ENCODE measurements around the gene MRS2.
A peak's percentile ranks its signal among the peaks of the same experiment; 100 is the strongest.
"Not testable (repeated sequence)": the region's sequence is repeated elsewhere in the genome, so short reads cannot be mapped to it uniquely, and the experiment has no call there.

Gene MRS2

GRCh38 chr6:24402697-24403500 lies at the start of gene MRS2:
Gene MRS2 (plus strand): TSS chr6:24402936. CDS start chr6:24403047, 111 bp downstream.
- DNase-seq, result peak; percentile 59 to 76 (median 64)

GRCh38 chr6:24353861-24354260 lies 48.9 kb upstream of the MRS2 start:
- no peak for DNase-seq

DNA sequence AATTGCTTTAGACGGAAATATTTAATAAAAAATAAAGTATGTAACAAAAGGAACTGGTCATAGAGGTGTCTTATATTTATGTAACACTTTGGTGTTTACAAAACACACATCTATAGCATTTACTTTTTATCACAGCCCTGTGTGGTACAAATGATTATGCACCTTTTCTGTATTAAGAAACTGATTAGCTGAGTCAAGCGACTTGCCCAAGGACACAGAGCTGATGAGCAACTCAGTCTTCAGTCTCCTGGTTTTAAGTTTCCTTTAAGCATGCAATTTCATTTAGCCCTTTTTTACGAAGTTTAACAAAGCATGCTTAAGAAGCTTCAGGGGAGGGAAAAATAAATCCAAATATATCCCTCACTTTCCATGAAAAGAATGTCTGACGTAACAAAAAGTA lies 47.3 kb upstream of the MRS2 start:
- DNase-seq, result no peak

DNA sequence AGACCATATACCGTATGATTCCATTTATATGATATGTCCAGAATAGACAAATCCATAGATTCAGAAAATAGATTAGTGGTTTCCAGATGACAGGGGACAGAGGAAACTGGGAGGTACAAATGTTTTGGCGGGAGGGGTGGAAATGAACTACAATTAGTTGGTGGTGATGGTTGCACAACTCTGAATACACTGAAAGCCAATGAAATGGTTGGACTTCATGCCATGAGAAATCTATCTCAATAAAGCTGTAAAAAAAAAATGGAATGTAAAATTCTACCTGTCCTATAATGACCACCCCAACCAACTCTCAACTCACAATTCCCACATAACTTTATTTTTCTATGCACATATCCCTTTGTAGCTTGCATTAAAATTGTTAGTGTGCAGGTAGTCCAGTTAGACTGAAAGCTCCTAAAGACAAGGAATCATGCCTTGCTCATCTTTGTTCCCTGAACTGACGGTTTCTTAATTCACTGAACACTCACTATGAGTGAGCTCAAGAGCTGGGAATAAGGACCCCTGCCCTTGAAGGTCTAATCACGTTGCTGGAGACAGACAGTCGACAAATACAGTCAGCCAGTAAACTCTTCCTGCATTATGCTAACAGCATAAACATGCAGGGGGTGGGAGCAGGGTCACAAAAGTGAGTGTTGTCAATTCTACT lies 46.3 kb upstream of the MRS2 start:
- DNase-seq, result no peak

- peak; percentile 24 to 51 (median 39) for DNase-seq
Observed at GRCh38 chr6:24357336-24358218, 45.2 kb upstream of the MRS2 start, which contains the start of gene DCDC2. Gene DCDC2 (minus strand): TSS chr6:24358059. CDS start chr6:24357750, 309 bp downstream.

DNA sequence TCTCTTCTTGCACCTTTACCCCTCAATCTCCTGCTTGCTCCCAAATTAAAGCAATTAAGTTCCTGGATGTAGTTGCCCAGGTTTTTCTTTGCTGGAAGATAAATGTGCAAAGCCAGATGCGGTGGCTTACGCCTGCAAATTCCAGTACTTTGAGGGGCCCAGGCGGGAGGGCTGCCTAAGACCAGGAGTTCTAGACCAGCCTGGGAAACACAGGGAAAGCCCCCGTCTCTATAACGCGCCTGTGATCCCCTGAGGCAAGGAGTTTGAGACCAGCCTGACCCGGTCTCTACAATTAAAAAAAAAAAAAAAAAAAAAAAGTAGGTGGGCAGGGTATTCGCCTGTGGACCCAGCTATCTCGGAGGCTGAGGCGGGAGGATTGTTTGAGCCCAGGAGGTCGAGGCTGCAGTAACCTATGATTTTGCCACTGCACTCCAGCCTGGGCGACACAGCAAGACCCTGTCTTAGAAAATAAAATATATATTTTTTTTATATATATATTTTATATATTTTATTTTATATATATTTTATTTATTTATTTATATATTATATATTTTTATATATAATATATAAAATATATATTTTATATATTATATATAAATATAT lies 44.4 kb upstream of the MRS2 start:
- peak in 1 of 6 experiments; percentile 35 for DNase-seq

GRCh38 chr6:24359640-24360454 lies 42.9 kb upstream of the MRS2 start:
- peak; percentile 69 to 82 (median 76) for DNase-seq

GRCh38 chr6:24362363-24362762 lies 40.4 kb upstream of the MRS2 start:
- not testable (repeated sequence) for DNase-seq

DNA sequence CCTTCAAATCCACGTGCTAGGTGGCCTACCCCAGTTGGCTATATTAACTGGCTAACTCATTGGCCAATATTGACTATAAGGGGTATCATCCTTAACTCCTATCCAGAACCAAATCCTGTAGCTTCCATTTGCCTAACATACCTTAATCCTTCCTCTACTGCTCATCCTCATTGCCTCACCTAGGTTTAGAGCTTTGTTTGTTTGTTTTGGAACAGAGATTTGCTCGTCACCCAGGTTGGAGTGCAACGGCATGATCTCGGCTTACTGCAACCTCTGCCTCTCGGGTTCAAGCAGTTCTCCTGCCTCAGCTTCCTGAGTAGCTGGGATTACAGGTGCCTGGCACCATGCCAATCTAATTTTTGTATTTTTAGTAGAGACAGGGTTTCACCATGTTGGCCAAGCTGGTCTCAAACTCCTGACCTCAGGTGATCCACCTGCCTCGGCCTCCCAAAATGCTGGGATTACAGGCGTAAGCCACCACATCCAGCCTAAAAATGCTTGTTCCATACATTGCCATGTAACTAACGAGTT lies 37.6 kb upstream of the MRS2 start:
- DNase-seq, result not testable (repeated sequence)

DNA sequence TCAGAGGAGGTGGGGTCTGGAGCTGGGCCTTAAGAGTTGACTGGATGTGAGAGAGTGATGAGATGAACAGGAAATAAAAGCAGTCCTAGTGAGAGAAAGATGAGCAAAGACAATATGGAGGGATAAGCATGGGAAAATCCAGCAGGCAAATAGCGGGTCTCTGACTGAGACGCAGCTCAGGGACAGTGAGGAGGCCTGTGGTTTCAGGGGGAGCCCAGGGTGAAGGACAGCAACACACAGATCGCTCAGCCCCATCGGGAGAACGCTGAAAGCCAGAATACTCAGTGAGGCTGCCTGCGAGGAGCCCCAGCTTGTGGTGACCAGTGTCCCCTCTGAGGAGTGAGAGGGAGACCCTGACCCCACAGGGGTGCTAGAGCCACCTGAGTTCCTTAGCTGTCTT lies 28.1 kb upstream of the MRS2 start:
- no peak for DNase-seq

- no peak for DNase-seq
Observed at GRCh38 chr6:24376871-24377270, 25.9 kb upstream of the MRS2 start.

GRCh38 chr6:24378473-24379097 lies 24.2 kb upstream of the MRS2 start:
- no peak for DNase-seq

- no peak for DNase-seq
Observed at GRCh38 chr6:24381476-24382219, 21.1 kb upstream of the MRS2 start.

GRCh38 chr6:24382220-24382540 lies 20.6 kb upstream of the MRS2 start:
- no peak for DNase-seq

DNA sequence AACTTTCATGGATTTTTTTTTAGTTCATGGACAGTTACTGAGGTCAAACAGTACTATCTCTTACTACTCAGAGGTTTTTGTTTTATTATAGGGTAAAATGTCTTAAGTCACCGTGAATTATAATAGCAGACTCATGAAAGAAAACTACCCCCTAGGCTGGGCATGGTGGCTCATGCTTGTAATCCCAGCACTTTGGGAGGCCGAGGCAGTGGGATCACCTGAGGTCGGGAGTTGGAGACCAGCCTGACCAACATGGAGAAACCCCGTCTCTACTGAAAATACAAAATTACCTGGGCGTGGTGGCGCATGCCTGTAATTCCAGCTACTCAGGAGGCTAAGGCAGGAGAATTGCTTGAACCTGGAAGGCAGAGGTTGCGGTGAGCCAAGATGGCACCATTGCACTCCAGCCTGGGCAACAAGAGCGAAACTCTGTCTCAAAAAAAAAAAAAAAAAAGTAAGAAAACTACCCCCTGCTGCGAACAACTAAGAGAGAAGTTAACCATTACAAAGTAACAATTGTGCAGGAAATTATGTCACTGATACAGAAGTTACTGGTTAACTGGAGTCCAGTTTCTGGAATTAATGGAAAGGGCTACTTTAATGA lies 19.7 kb upstream of the MRS2 start:
- not testable (repeated sequence) for DNase-seq

DNA sequence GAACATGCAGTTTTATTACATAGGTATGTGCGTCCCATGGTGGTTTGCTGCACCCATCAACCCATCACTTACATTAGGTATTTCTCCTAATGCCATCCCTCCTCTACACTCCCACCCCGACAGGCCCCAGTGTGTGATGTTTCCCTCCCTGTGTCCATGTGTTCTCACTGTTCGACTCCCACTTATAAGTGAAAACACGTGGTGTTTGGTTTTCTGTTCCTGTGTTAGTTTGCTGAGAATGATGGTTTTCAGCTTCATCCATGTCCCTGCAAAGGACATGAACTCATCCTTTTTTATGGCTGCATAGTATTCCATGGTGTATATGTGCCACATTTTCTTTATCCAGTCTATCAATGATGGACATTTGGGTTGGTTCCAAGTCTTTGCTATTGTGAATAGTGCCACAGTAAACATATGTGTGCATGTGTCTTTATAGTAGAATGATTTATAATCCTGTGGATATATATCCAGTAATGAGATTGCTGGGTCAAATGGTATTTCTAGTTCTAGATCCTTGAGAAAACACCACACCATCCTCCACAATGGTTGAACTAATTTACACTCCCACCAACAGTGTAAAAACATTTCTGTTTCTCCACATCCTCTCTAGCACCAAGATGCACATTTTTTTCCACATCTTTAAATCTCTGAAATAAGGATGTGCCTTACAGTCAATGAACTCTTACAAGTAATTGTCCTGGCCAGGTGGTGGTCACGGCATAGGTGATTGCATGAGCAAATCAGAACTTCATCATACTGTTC lies 18.2 kb upstream of the MRS2 start:
- not testable (repeated sequence) for DNase-seq

DNA sequence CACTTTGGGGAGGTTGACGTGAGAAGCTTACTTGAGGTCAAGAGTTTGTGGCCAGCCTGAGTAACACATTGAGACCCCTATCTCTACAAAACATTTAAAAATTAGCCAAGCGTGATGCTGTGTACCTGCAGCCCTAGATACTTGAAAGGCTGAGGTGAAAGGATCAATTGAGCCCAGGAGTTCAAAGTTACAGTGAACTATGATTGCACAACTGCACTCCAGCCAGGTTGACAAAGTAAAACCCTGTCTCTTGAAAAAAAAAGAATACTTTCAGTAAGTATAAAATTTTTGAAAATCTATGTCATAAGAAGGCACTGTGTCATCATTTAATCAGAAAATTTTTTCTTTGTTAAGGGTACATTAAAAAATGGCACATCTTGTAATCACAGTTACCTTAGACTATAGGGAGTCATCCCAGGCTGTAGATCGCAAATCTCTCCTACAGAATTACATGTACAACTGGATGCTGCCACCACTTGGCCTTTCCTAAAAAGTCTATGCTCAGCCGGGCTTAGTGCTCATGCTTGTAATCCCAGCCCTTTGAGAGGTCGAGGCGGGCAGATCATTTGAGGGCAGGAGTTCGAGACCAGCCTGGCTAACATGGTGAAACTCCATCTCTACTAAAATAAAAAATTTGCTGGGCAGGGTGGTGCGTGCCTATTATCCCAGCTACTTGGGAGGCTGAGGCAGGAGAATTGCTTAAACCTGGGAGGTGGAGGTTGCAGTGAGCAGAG lies 17.0 kb upstream of the MRS2 start:
- no peak for DNase-seq

- no peak for DNase-seq
Observed at GRCh38 chr6:24387818-24388217, 14.9 kb upstream of the MRS2 start.

DNA sequence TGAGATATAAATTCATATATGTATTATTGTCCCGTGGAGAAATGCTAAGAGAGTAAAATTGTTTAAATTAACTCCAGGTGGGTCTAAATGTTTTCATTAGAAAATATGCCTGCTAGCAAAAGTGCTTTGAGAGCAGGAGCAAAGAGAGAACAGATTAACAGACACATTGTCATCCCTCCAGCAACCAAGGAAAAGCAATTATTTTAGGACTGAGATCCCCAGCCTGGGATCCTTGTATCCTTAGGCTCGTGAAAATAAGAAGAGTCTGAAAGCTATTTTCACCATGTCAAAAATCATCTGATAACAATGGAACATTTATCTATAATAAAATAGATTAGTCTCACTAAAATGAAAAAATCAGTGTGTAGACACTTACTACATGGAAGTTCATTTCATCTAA lies 11.5 kb upstream of the MRS2 start:
- no peak for DNase-seq
